Stomach smooth muscle (tissue), 2 donors: ENCODE results near the gene CMIP.

Source experiments
- H3K27ac ChIP-seq: one replicate; pipeline ENCODE4 v1.7.0; 2013; ENCODE audit warnings: mild to moderate bottlenecking, low read length, inconsistent platforms
- H3K27me3 ChIP-seq, 2 donors: one replicate each; pipeline ENCODE4 v1.7.0; 2013; ENCODE audit warnings: low read length in 2 of 2; ENCODE audit not compliant: insufficient read depth in 2 of 2, control insufficient read depth in 1 of 2
- H3K36me3 ChIP-seq, 2 donors: one replicate each; pipeline ENCODE4 v1.7.0; 2013; ENCODE audit warnings: low read length in 2 of 2; ENCODE audit not compliant: control insufficient read depth in 2 of 2, insufficient read depth in 2 of 2
- H3K4me1 ChIP-seq: one replicate; pipeline ENCODE4 v1.7.0; 2013; ENCODE audit warnings: low read length; ENCODE audit not compliant: control insufficient read depth, insufficient read depth
- H3K4me3 ChIP-seq, 2 donors: one replicate each; pipeline ENCODE4 v1.7.0; 2013; ENCODE audit warnings: low read length in 2 of 2
- H3K9ac ChIP-seq, 2 donors: one replicate each; pipeline ENCODE4 v1.7.0; 2013; ENCODE audit warnings: low read length in 2 of 2, mild to moderate bottlenecking in 1 of 2
- H3K9me3 ChIP-seq, 2 donors: one replicate each; pipeline ENCODE4 v1.7.0; 2013; ENCODE audit warnings: low read length in 2 of 2; ENCODE audit not compliant: control insufficient read depth in 2 of 2
- donor health status: healthy.
- donor health status: Pancreatic carcinoma.

The CMIP gene

DNA sequence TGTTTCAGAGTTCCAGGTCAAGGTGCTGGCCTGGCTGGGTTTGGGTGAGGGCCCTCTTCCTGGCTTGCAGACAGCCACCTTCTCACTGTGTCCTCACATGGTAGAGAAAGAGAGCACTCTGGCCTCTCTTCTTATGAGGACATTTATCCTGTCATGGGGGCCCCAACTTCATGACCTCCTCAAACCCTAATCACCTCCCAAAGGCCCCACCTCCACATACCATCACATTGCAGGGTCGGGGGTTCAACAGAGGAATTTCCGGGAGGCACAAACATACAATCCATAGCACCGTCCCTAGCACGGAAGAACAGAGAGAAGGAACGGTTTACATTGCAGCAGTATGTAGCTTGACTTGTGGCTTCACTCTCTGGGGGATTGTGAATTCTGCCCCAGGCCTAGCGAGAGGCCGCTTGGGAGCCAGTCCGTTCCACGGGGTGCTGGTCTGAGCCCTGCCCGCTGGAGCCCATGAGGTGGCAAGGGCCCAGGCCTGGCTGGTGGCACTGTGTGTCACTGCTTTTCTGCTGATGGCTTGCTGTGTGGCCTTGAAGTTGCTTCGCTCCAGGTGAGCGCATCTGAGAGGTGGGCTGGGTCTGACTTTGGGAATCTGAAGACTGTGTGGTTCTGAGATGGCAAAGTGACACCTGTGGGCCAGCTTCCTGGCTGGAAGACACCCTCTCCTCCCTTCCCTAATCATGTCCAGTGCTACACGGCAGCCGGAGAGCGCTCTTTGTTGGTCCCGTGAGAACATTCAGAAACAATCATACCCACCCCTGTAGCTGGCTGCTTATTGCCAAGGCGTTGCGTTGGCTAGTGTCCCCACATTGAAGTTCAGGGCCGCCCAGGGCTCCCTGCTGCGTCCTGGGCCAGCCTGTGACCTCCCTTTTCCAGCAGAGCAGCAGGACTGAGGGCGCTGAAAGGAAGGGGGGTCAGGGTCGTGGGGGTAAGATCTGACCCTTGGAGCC, 98.3 kb downstream of the CMIP start:
- Histone ChIP-seq H3K4me3 (no peak overlapping the region), H3K27ac (no peak overlapping the region), H3K4me1 (peaks cover 30% of the 10 kb centered on the region), H3K9me3 (no peaks in the 10 kb centered on the region), H3K36me3 (no peaks in the 10 kb centered on the region), H3K9ac (no peak overlapping the region), H3K27me3 (no peaks in the 10 kb centered on the region)

DNA sequence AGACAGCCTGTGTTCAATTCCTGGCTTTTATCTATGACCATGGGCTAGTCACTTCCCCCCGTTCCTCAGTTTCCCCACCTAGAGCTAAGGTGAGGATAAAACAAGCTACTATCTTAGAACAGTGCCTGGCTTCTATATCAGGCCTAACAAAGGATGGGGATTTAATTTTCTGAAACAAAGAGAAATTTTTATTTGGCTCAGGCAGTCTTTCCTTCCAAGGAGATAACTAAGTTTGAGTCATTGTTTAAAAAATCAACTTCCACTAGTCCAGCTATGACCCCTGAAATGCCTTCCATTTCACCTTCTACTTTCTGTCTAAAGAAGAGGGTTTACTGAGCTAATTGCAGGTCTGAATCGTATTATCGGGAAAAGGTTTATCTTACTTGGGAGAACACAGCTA, 99.0 kb downstream of the CMIP start:
- no peak overlapping the region for H3K4me3 ChIP-seq
- peaks cover 23% of the 10 kb centered on the region for H3K4me1 ChIP-seq
- no peaks in the 10 kb centered on the region for H3K36me3 ChIP-seq
- no peak overlapping the region for H3K9ac ChIP-seq
- no peak overlapping the region for H3K27ac ChIP-seq
- no peaks in the 10 kb centered on the region for H3K27me3 ChIP-seq
- no peaks in the 10 kb centered on the region for H3K9me3 ChIP-seq

DNA sequence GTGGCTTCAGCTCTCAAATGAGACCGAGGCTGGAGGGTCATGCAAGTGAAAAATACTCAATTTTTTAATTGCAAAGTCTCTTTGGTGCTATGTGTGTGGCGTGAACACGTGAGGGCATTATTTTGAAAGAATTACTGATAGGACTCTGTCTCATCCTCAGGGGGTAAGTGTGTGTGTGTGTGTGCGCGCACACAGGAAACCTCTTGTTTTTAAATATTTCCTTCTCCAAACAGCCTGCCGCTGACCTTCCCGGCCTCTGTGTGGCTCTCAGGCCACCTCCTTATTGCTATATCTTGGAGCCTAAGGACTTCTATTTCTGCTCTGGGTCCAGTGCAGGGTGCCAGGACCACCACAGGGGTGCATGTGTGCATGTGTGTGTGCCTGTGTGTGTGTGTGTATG, 99.7 kb downstream of the CMIP start:
- Histone ChIP-seq H3K27ac (no peak overlapping the region), H3K4me1 (peaks cover 16% of the 10 kb centered on the region), H3K27me3 (no peaks in the 10 kb centered on the region), H3K9me3 (no peaks in the 10 kb centered on the region), H3K4me3 (no peak overlapping the region), H3K36me3 (no peaks in the 10 kb centered on the region), H3K9ac (no peak overlapping the region)

DNA sequence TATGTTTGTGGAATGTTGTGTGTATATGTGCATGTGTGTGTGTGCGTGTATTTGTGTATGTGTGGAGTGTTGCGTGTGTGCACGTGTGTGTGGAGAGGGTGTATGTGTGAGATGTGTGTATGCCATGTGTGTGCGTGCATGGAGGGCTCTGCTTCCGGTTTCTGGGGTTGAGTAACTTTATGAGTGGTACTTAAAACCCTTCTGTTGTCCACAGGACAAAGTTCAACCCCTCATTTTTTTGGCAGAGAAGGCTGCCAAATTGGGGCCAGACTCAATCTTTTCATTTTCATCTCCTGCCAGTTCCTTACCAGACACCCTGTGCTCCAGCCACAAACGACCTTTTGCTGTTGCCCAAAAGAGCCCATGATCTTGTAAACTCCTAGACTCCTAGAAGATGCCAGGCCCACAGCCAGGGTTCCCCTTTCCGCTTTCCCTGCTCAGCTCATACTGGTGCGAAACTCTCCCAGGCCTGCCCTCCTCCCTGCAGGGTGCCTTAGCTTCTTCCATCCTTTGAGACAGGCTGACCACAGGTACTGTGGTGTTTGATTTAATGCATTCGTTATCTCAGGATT, 100.2 kb downstream of the CMIP start:
- Histone ChIP-seq H3K27ac (no peak overlapping the region), H3K36me3 (no peaks in the 10 kb centered on the region), H3K9ac (no peak overlapping the region), H3K4me1 (peaks cover 12% of the 10 kb centered on the region), H3K9me3 (no peaks in the 10 kb centered on the region), H3K4me3 (no peak overlapping the region), H3K27me3 (no peaks in the 10 kb centered on the region)

DNA sequence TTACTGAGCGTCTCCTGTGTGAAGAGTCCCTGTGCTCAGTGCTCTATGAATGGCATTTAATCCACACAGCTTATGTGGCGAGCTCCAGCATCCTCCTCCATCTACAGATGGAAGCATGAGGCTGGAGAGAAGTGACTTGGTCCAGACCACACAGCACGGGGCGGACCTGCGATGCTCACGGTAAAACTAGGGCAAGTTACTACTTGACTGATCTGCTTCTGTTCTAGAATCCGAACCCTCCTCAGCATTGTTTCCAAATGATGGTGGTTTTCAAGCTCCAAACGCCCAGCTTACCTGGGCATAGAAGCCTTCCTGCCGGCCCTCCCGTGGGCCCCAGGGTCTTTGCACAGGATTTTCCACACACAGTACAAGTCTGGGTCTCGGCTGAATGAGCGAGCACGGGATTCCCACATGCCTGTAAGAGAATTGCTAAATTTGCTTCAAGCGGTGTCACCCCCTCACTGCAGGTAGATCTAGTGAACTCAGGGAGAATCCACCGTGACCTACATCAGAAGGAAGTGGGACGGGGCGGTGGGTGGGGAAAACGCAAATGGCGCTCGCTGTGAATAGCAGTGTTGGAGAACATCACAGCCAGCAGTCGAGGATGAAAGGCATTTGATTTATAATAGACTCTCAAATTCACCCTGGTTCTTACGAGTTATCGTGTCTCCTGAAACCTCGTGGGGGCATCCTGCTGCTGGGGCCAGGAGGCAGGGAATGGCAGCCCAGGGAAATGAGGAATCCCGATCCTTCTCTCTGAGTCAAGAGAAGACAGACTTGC, 101.1 kb downstream of the CMIP start:
- Histone ChIP-seq H3K27ac (no peak overlapping the region), H3K4me1 (peaks cover 12% of the 10 kb centered on the region)

DNA sequence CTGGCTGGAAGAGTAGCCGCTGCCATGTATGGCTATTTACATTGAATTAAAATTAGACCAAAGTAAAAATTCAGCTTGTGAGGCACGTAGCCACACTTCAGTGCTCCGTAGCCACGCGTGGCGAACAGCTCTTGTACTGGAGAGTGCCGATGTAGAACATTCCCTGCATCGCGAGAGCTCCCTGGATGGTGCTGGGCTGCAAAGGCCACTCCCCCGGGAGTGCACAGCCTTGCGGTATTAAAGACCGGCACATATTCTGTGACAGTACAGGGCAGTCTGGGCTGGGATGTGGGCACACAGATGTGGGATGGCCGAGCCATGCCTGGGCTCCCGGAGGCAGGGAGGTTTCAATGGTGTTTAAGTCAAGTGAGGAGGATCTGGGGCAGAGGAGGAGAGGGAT, 102.2 kb downstream of the CMIP start:
- Histone ChIP-seq H3K27ac (no peak overlapping the region), H3K36me3 (no peaks in the 10 kb centered on the region), H3K4me1 (peaks cover 18% of the 10 kb centered on the region), H3K9ac (no peak overlapping the region), H3K4me3 (no peak overlapping the region), H3K27me3 (no peaks in the 10 kb centered on the region), H3K9me3 (no peaks in the 10 kb centered on the region)

More for the DNA sequence above, 101.1 kb downstream of the CMIP start:
- Histone ChIP-seq H3K36me3 (no peaks in the 10 kb centered on the region), H3K27me3 (no peaks in the 10 kb centered on the region), H3K9ac (no peak overlapping the region), H3K9me3 (no peaks in the 10 kb centered on the region), H3K4me3 (no peak overlapping the region)

DNA sequence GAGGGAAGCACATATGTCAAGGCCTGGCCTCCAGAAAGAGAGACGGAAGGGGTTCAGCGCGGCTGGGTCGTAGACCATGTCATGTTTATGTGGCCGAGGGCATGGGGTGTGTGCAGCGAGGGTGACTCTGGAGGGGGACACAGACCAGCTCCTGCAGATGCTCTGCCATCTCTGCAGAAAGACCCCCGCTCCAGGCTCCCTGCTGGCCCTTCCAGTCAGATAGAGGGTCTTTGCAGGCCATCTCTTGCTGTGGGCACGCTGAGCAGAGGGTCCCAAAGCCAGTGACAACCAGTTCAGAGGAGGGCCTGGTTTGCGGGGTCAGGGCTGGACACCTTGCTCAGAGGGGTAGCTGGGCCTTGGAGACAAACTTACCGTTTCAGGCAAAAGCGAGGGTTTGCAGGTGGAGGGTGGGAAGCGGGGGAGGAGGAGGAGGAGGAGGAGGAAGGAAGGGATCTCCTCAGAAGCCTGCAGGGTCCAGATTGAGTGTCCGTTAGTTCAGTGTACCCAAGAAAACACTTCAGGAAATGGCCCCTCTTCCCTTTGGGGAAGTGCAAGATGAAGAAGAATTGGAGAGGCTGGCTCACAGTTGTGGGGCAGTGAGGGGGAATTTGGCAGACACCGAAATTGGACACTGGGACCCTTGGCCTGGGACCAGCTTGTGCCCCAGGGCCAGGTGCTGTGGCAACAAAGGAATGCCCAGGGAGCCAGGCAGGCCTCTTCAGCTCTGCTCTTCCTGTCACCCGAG, 102.8 kb downstream of the CMIP start:
- Histone ChIP-seq H3K9ac (no peak overlapping the region), H3K4me3 (no peak overlapping the region), H3K27ac (no peak overlapping the region), H3K4me1 (peaks cover 24% of the 10 kb centered on the region), H3K36me3 (no peaks in the 10 kb centered on the region), H3K9me3 (no peaks in the 10 kb centered on the region), H3K27me3 (no peaks in the 10 kb centered on the region)

DNA sequence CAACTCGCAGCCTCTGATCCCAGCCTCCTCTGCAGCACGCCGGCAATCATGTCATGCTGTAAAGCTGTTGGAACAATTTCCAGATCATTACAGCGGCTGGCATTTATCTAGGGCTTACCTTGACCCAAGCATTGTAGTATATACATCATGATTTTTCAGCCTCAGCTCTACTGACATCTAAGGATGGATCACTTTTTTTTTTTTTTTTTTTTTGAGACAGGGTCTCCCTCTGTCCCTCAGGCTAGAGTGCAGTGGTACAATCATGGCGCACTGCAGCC, 103.3 kb downstream of the CMIP start:
- Histone ChIP-seq H3K9ac (no peak overlapping the region), H3K36me3 (no peaks in the 10 kb centered on the region), H3K27ac (no peak overlapping the region), H3K4me1 (peaks cover 28% of the 10 kb centered on the region), H3K27me3 (no peaks in the 10 kb centered on the region), H3K9me3 (no peaks in the 10 kb centered on the region), H3K4me3 (no peak overlapping the region)

DNA sequence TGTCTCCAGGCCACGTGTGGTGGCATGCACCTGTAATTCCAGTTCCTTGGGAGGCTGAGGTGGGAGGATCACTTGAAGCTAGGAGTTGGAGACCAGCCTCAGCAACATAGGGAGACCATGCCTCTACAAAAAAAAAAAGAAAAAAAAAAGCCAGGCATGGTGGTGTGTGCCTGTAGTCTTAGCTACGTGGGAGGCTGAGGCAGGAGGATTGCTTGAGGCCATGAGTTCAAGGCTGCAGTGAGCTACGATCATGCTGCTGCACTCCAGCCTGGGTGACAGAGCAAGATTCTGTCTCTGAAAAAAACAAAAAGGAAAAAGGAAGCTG, 103.9 kb downstream of the CMIP start:
- no peak overlapping the region for H3K9ac ChIP-seq
- peaks cover 32% of the 10 kb centered on the region for H3K4me1 ChIP-seq
- H3K36me3 ChIP-seq, result no peaks in the 10 kb centered on the region
- no peak overlapping the region for H3K4me3 ChIP-seq
- H3K27ac ChIP-seq, result no peak overlapping the region
- H3K27me3 ChIP-seq, result no peaks in the 10 kb centered on the region
- H3K9me3 ChIP-seq, result no peaks in the 10 kb centered on the region

DNA sequence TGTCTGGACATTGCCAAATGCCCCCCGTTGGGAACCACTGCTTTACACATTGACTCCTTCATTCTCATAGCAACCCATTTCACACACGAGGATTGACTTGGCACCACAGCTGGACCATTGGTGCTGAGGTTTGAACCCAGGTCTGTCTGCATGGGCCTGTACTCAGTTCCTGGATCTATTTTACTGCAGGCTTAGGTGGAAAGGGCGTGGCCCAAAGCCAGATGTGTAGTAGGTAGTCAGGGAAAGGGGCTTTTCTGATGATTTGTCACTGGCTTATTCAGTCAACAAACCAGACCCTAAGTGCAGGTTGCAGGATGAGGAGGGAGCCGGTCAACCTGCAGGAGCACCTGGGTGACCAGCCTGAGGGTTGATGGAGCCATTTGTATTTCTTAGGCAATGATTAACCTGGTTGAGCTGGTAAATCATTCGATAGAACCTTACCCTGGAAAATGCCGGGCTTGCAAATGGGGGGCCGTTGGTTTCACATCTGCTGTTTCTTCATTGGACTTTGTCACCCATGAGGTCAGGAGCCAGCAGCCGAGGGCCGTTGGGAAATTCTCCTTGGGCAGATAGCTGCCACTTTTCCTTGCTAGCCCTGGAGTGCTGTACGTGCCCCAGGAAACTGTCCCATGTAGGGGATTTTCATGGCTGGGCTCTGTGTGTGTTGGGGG, 104.4 kb downstream of the CMIP start:
- no peak overlapping the region for H3K9ac ChIP-seq
- no peaks in the 10 kb centered on the region for H3K9me3 ChIP-seq
- peaks cover 32% of the 10 kb centered on the region for H3K4me1 ChIP-seq
- no peak overlapping the region for H3K27ac ChIP-seq
- H3K36me3 ChIP-seq, result no peaks in the 10 kb centered on the region
- H3K27me3 ChIP-seq, result no peaks in the 10 kb centered on the region
- no peak overlapping the region for H3K4me3 ChIP-seq
